HepG2 (cell line): Measurements from ENCODE around the gene SPACA9. TPM values are rescaled to one million over a fixed set of nuclear protein-coding genes. Genes with fewer than 3 reads are reported as not detected.

Experiments used
- FUBP1 ChIP-seq: sonication (generic); formaldehyde crosslinking; IDR thresholded peaks from 2 replicates; pipeline ENCODE4 v1.5.1; 2020; ENCODE audit warnings: missing genetic modification reagents, mild to moderate bottlenecking, borderline replicate concordance
- KLF16 ChIP-seq, 2 experiments: sonication (generic) in 1 of 2; formaldehyde crosslinking in 1 of 2; IDR thresholded peaks; 2 replicates each; pipeline versions ENCODE4 v1.6.1 to v1.8.0; 2016 to 2023; ENCODE audit warnings: missing genetic modification reagents in 2 of 2, missing compliant biosample characterization in 1 of 2
- REST ChIP-seq, 2 experiments: IDR thresholded peaks; 2 replicates each; pipeline ENCODE4 v1.6.1; 2011 to 2012; ENCODE audit warnings: low read length in 2 of 2, borderline replicate concordance in 1 of 2, low read depth in 1 of 2, mild to moderate bottlenecking in 1 of 2, moderate library complexity in 1 of 2
- RFX5 ChIP-seq: IDR thresholded peaks from 2 replicates; pipeline ENCODE4 v1.6.1; 2011; ENCODE audit warnings: low read depth, low read length, improper control_type of control experiment
- THAP8 ChIP-seq: sonication (generic); formaldehyde crosslinking; IDR thresholded peaks from 2 replicates; pipeline ENCODE4 v1.5.1; 2020; ENCODE audit warnings: missing genetic modification reagents, mild to moderate bottlenecking, borderline replicate concordance
- ZNF318 ChIP-seq: sonication (generic); formaldehyde crosslinking; IDR thresholded peaks from 2 replicates; pipeline ENCODE4 v1.4.0; 2020; ENCODE audit warnings: mild to moderate bottlenecking, missing genetic modification reagents
- ZNF343 ChIP-seq: sonication (generic); formaldehyde crosslinking; IDR thresholded peaks from 2 replicates; pipeline ENCODE4 v1.4.0; 2020; ENCODE audit warnings: mild to moderate bottlenecking, missing genetic modification reagents
- ZNF441 ChIP-seq: sonication (generic); formaldehyde crosslinking; IDR thresholded peaks from 2 replicates; pipeline ENCODE4 v1.7.0; 2021; ENCODE audit warnings: missing genetic modification reagents, borderline replicate concordance
- ZNF607 ChIP-seq: sonication (generic); formaldehyde crosslinking; IDR thresholded peaks from 2 replicates; pipeline ENCODE4 v1.5.1; 2020; ENCODE audit warnings: missing genetic modification reagents, mild to moderate bottlenecking, borderline replicate concordance
- ZNF703 ChIP-seq: sonication (generic); formaldehyde crosslinking; IDR thresholded peaks from 2 replicates; pipeline ENCODE4 v1.5.1; 2020; ENCODE audit warnings: missing genetic modification reagents, mild to moderate bottlenecking, moderate library complexity, borderline replicate concordance
- ZSCAN9 ChIP-seq: IDR thresholded peaks from 2 replicates; pipeline ENCODE4 v1.6.1; 2016; ENCODE audit warnings: borderline replicate concordance
- polyA plus RNA-seq, 8 experiments: library from polyadenylated mRNA; depleted of rRNA in 3 of 8; stranded (reverse) in 7 of 8; unstranded in 1 of 8; fragments of >200 nt; fragmentation: Illumina TruSeq in 4 of 8; extraction: Trizol in 4 of 8; gene quantifications; 2 replicates each; pipeline versions ENCODE4 v1.2.1 to v1.2.3, GENCODE V29; 2011 to 2016; ENCODE audit warnings: low read depth in 4 of 8, missing spikeins in 1 of 8, mixed read lengths in 1 of 8; ENCODE audit not compliant: insufficient read depth in 1 of 8
- total RNA-seq, 5 experiments: library from RNA; depleted of rRNA; stranded (reverse); fragments of >200 nt; fragmentation: Illumina TruSeq; extraction: Trizol; gene quantifications; 2 replicates each; pipeline ENCODE4 v1.2.3, GENCODE V29; 2016; ENCODE audit warnings: low read depth in 1 of 5

The SPACA9 gene
- total and polyA plus RNA-seq, 2 of the 13 experiments (the other 11 are each of a cell fraction or from before 2014, with no cell fraction given) = 0.15 to 0.38 TPM

GRCh38 chr9:132877824-132878694, 639 bp upstream of the SPACA9 start, which contains the start of gene AK8 (continued):
- TF ChIP-seq ZNF318 (CRISPR knock-in tag) = no peak
- TF ChIP-seq KLF16 (CRISPR knock-in tag; IDR thresholded peaks at IDR 0.05) = peak in 1 of 2 experiments; percentile 62; a peak in 1 of 4 replicates
- TF ChIP-seq ZSCAN9 = no peak
- no peak for TF ChIP-seq ZNF441 (CRISPR knock-in tag)
- TF ChIP-seq THAP8 (CRISPR knock-in tag) = no peak
- peak; percentile 67; the same call in 1 of the 2 replicates for TF ChIP-seq FUBP1 (CRISPR knock-in tag)
- no peak for TF ChIP-seq REST (IDR thresholded peaks at IDR 0.05; ENCODE audit: borderline replicate concordance in 1 of 2, low read depth in 1 of 2, low read length in 2 of 2)
- TF ChIP-seq ZNF607 (CRISPR knock-in tag) = peak; percentile 66
- 0 out of 2 replicates have a peak, but pooled peaks have one; percentile 59 for TF ChIP-seq ZNF343
- TF ChIP-seq RFX5 = peak; percentile 42; the same call in 1 of the 2 replicates
- TF ChIP-seq ZNF703 (CRISPR knock-in tag) = no peak
